ENCODE measurements around the gene NKX6-1. TPM values are rescaled to one million over a fixed set of nuclear protein-coding genes. Genes with fewer than 3 reads are reported as not detected.

NKX6-1 gene
- total RNA-seq, 1 experiment from 2014 or later: 0.68 TPM

- POLR2A ChIA-PET: no interaction called here
- Mint-ChIP-seq H3K27me3 (ENCODE audit: insufficient read depth, unreplicated experiment) (peaks cover 18% of the 10 kb centered on the region), H3K27ac (ENCODE audit: low read depth, unreplicated experiment) (no peak overlapping the region), H3K4me3 (ENCODE audit: unreplicated experiment) (no peak overlapping the region), H3K9me3 (ENCODE audit: unreplicated experiment) (no peaks in the 10 kb centered on the region), H3K36me3 (ENCODE audit: insufficient read depth, unreplicated experiment) (no peaks in the 10 kb centered on the region), H3K4me1 (ENCODE audit: insufficient read depth, unreplicated experiment) (no peaks in the 10 kb centered on the region)
- CTCF ChIA-PET: interaction anchor here (0.7 to 1.3 kb wide), 2 partner anchors 14 to 61 kb away, joined by 3 read pairs; no protein-coding TSS in a partner anchor
- no peak for DNase-seq (ENCODE audit: unreplicated experiment)
- no TSS peak for BruUV-seq (replicated peaks)
- intact Hi-C loops (cut with micrococcal nuclease): no loop called here
- TF ChIP-seq CTCF (IDR thresholded peaks at IDR 0.05; ENCODE audit: unreplicated experiment): no peak
Observed at GRCh38 chr4:84456157-84456556, 42.9 kb downstream of the NKX6-1 start.

- H3K27ac Mint-ChIP-seq (ENCODE audit: low read depth, unreplicated experiment): no peak overlapping the region
- ChIA-PET POLR2A (no interaction called here), CTCF (interaction anchor here (0.7 to 1.3 kb wide), 2 partner anchors 14 to 62 kb away, joined by 3 read pairs; no protein-coding TSS in a partner anchor)
- no peak for DNase-seq (ENCODE audit: unreplicated experiment)
- BruUV-seq (replicated peaks): no TSS peak
- H3K36me3 Mint-ChIP-seq (ENCODE audit: insufficient read depth, unreplicated experiment): no peaks in the 10 kb centered on the region
- no peak overlapping the region for H3K4me3 Mint-ChIP-seq (ENCODE audit: unreplicated experiment)
- no peaks in the 10 kb centered on the region for H3K9me3 Mint-ChIP-seq (ENCODE audit: unreplicated experiment)
- no peaks in the 10 kb centered on the region for H3K4me1 Mint-ChIP-seq (ENCODE audit: insufficient read depth, unreplicated experiment)
- intact Hi-C loops (cut with micrococcal nuclease): no loop called here
- H3K27me3 Mint-ChIP-seq (ENCODE audit: insufficient read depth, unreplicated experiment): peaks cover 13% of the 10 kb centered on the region
- no peak for TF ChIP-seq CTCF (IDR thresholded peaks at IDR 0.05; ENCODE audit: unreplicated experiment)
Observed at GRCh38 chr4:84455697-84456096, 43.4 kb downstream of the NKX6-1 start.

GRCh38 chr4:84451546-84451945 is 47.5 kb downstream of the NKX6-1 start:
- H3K27ac Mint-ChIP-seq (ENCODE audit: low read depth, unreplicated experiment): no peak overlapping the region
- no peaks in the 10 kb centered on the region for H3K4me1 Mint-ChIP-seq (ENCODE audit: insufficient read depth, unreplicated experiment)
- peaks cover 23% of the 10 kb centered on the region for H3K27me3 Mint-ChIP-seq (ENCODE audit: insufficient read depth, unreplicated experiment)
- CTCF ChIA-PET: interaction anchor here (0.5 to 2.5 kb wide), 36 partner anchors 8 to 942 kb away, joined by 3 to 20 read pairs (median 4); no protein-coding TSS in a partner anchor
- DNase-seq (ENCODE audit: unreplicated experiment): peak; percentile 26
- no peak overlapping the region for H3K4me3 Mint-ChIP-seq (ENCODE audit: unreplicated experiment)
- intact Hi-C loops (cut with micrococcal nuclease): no loop called here
- H3K36me3 Mint-ChIP-seq (ENCODE audit: insufficient read depth, unreplicated experiment): no peaks in the 10 kb centered on the region
- POLR2A ChIA-PET: no interaction called here
- BruUV-seq (replicated peaks): no TSS peak
- TF ChIP-seq CTCF (IDR thresholded peaks at IDR 0.05; ENCODE audit: unreplicated experiment): peak; percentile 58
- H3K9me3 Mint-ChIP-seq (ENCODE audit: unreplicated experiment): no peaks in the 10 kb centered on the region

- CTCF ChIA-PET: interaction anchor here (0.6 to 1.0 kb wide), 2 partner anchors 9 to 62 kb away, joined by 3 to 4 read pairs; no protein-coding TSS in a partner anchor
- POLR2A ChIA-PET: no interaction called here
- H3K27me3 Mint-ChIP-seq (ENCODE audit: insufficient read depth, unreplicated experiment): peaks cover 100% of the 10 kb centered on the region
- no peak for TF ChIP-seq CTCF (IDR thresholded peaks at IDR 0.05; ENCODE audit: unreplicated experiment)
- no peaks in the 10 kb centered on the region for H3K36me3 Mint-ChIP-seq (ENCODE audit: insufficient read depth, unreplicated experiment)
- DNase-seq (ENCODE audit: unreplicated experiment): no peak
- H3K9me3 Mint-ChIP-seq (ENCODE audit: unreplicated experiment): no peaks in the 10 kb centered on the region
- H3K4me1 Mint-ChIP-seq (ENCODE audit: insufficient read depth, unreplicated experiment): no peaks in the 10 kb centered on the region
- intact Hi-C loops (cut with micrococcal nuclease): no loop called here
- H3K27ac Mint-ChIP-seq (ENCODE audit: low read depth, unreplicated experiment): no peak overlapping the region
- BruUV-seq (replicated peaks): no TSS peak
- H3K4me3 Mint-ChIP-seq (ENCODE audit: unreplicated experiment): no peak overlapping the region
Observed at GRCh38 chr4:84443523-84443922, 55.6 kb downstream of the NKX6-1 start.

All from MCF 10A (cell line).